Astrocyte (in vitro differentiated cells and primary cell): ENCODE results near the gene OSGEPL1. TPM values are rescaled to one million over a fixed set of nuclear protein-coding genes. Genes with fewer than 3 reads are reported as not detected.
"Not testable (repeated sequence)": the region's sequence is repeated elsewhere in the genome, so short reads cannot be mapped to it uniquely, and the experiment has no call there.

ENCODE experiments used
- DNase-seq: peaks from one replicate; pipeline ENCODE4 v3.0.0-alpha.2; 2010; ENCODE audit warnings: low read depth
- FAIRE-seq: peaks from 2 replicates; lab custom pipeline; 2011; peaks lifted over from hg19 to GRCh38; lab: Jason Lieb, UNC
- H2AFZ ChIP-seq: 2 replicates; pipeline ENCODE4 v1.6.0; 2012; ENCODE audit warnings: low read depth, low read length, inconsistent platforms
- H3K27ac ChIP-seq: 2 replicates; pipeline ENCODE4 v1.5.1; 2011; ENCODE audit warnings: low read depth, low read length, inconsistent platforms
- H3K27me3 ChIP-seq: 2 replicates; pipeline ENCODE4 v1.6.0; 2011; ENCODE audit warnings: low read length, inconsistent platforms; ENCODE audit not compliant: insufficient read depth
- H3K36me3 ChIP-seq: 2 replicates; pipeline ENCODE4 v1.5.1; 2011; ENCODE audit warnings: low read length, inconsistent platforms; ENCODE audit not compliant: insufficient read depth
- H3K4me1 ChIP-seq: 2 replicates; pipeline ENCODE4 v1.5.1; 2011; ENCODE audit warnings: low read length, inconsistent platforms; ENCODE audit not compliant: insufficient read depth
- H3K4me2 ChIP-seq: 2 replicates; pipeline ENCODE4 v1.6.0; 2012; ENCODE audit warnings: low read length, inconsistent platforms
- H3K4me3 ChIP-seq: 2 replicates; pipeline ENCODE4 v1.5.1; 2011; ENCODE audit warnings: low read depth, mild to moderate bottlenecking, low read length, inconsistent platforms; ENCODE audit not compliant: insufficient read depth
- H3K79me2 ChIP-seq: 2 replicates; pipeline ENCODE4 v1.6.0; 2012; ENCODE audit warnings: mild to moderate bottlenecking, low read length, inconsistent platforms; ENCODE audit not compliant: insufficient read depth
- H3K9ac ChIP-seq: 2 replicates; pipeline ENCODE4 v1.6.0; 2012; ENCODE audit warnings: mild to moderate bottlenecking, low read length, inconsistent platforms
- H3K9me3 ChIP-seq: 2 replicates; pipeline ENCODE4 v1.5.1; 2012; ENCODE audit warnings: low read depth, mild to moderate bottlenecking, low read length, inconsistent platforms; ENCODE audit not compliant: insufficient read depth
- H4K20me1 ChIP-seq: 2 replicates; pipeline ENCODE4 v1.6.0; 2012; ENCODE audit warnings: low read length, inconsistent platforms; ENCODE audit not compliant: insufficient read depth
- H3K27ac Mint-ChIP-seq: one replicate; pipeline ENCODE4 v1.8.0; 2021; ENCODE audit warnings: mild to moderate bottlenecking, mixed read lengths; ENCODE audit not compliant: unreplicated experiment
- H3K27me3 Mint-ChIP-seq: one replicate; pipeline ENCODE4 v1.8.0; 2021; ENCODE audit warnings: low read depth, mixed read lengths; ENCODE audit not compliant: unreplicated experiment
- H3K36me3 Mint-ChIP-seq: one replicate; pipeline ENCODE4 v1.8.0; 2021; ENCODE audit warnings: low read depth, mixed read lengths; ENCODE audit not compliant: unreplicated experiment
- H3K4me1 Mint-ChIP-seq: one replicate; pipeline ENCODE4 v1.8.0; 2021; ENCODE audit warnings: low read depth, mixed read lengths; ENCODE audit not compliant: unreplicated experiment
- H3K4me3 Mint-ChIP-seq: one replicate; pipeline ENCODE4 v1.8.0; 2021; ENCODE audit warnings: mild to moderate bottlenecking, moderate library complexity, mixed read lengths; ENCODE audit not compliant: unreplicated experiment
- H3K9me3 Mint-ChIP-seq: one replicate; pipeline ENCODE4 v1.8.0; 2021; ENCODE audit warnings: mild to moderate bottlenecking, mixed read lengths; ENCODE audit not compliant: unreplicated experiment
- EZH2 ChIP-seq: IDR thresholded peaks from 2 replicates; pipeline ENCODE4 v1.6.1; 2012; ENCODE audit warnings: mild to moderate bottlenecking, low read length, inconsistent platforms; ENCODE audit not compliant: insufficient read depth
- total RNA-seq: library from RNA; stranded (reverse); gene quantifications from 2 replicates; pipeline ENCODE4 v1.2.1, GENCODE V29; 2021
- TF ChIP-seq, protein P1 (sequence below): IDR thresholded peaks from 2 replicates; pipeline ENCODE4 v1.5.1; 2011; ENCODE audit warnings: low read depth, mild to moderate bottlenecking, inconsistent platforms, low read length, moderate library complexity; ENCODE audit not compliant: insufficient read depth

Gene OSGEPL1
- total RNA-seq, 1 donor from 2014 or later, result 4.1 TPM

DNA sequence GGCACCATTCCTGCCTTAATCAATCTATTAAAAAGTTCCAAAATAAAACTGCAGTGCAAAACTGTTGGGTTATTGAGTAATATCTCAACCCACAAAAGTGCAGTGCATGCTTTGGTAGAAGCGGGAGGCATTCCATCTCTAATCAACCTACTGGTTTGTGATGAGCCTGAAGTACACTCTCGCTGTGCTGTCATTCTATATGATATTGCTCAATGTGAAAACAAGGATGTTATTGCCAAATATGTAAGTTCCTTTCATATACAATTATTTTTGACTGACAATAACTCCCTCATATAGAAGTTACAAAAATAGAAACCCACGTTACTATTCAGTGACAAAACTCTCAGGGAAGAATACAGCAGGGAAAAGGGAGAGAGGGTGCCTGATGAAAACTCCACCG lies 43.0 kb downstream of the OSGEPL1 start:
- no peaks in the 10 kb centered on the region for H3K4me1 Mint-ChIP-seq
- Histone ChIP-seq H3K79me2 (no peaks in the 10 kb centered on the region), H3K4me3 (no peak overlapping the region), H3K4me2 (no peak overlapping the region), H3K36me3 (no peaks in the 10 kb centered on the region), H3K9me3 (no peaks in the 10 kb centered on the region), H3K4me1 (no peaks in the 10 kb centered on the region), H4K20me1 (no peaks in the 10 kb centered on the region), H3K27me3 (no peaks in the 10 kb centered on the region), H3K9ac (no peak overlapping the region), H3K27ac (no peak overlapping the region), H2AFZ (no peak overlapping the region)
- H3K27ac Mint-ChIP-seq, result no peak overlapping the region
- peaks cover 2% of the 10 kb centered on the region for H3K36me3 Mint-ChIP-seq
- no peak for TF ChIP-seq EZH2
- TF ChIP-seq, protein P1, sequence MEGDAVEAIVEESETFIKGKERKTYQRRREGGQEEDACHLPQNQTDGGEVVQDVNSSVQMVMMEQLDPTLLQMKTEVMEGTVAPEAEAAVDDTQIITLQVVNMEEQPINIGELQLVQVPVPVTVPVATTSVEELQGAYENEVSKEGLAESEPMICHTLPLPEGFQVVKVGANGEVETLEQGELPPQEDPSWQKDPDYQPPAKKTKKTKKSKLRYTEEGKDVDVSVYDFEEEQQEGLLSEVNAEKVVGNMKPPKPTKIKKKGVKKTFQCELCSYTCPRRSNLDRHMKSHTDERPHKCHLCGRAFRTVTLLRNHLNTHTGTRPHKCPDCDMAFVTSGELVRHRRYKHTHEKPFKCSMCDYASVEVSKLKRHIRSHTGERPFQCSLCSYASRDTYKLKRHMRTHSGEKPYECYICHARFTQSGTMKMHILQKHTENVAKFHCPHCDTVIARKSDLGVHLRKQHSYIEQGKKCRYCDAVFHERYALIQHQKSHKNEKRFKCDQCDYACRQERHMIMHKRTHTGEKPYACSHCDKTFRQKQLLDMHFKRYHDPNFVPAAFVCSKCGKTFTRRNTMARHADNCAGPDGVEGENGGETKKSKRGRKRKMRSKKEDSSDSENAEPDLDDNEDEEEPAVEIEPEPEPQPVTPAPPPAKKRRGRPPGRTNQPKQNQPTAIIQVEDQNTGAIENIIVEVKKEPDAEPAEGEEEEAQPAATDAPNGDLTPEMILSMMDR, result no peak
- peaks cover 12% of the 10 kb centered on the region for H3K9me3 Mint-ChIP-seq
- DNase-seq (no peak), FAIRE-seq (no peak)
- H3K27me3 Mint-ChIP-seq, result no peaks in the 10 kb centered on the region
- H3K4me3 Mint-ChIP-seq, result no peak overlapping the region

DNA sequence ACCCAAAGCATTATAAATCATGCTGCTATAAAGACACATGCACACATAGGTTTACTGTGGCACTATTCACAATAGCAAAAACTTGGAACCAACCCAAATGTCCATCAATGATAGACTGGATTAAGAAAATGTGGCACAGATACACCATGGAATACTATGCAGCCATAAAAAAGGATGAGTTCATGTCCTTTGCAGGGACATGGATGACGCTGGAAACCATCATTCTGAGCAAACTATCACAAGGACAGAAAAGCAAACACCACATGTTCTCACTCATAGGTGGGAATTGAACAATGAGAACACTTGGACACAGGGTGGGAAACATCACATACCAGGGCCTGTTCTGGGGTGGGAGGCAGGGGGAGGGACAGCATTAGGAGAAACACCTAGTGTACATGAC lies 45.0 kb downstream of the OSGEPL1 start:
- H3K4me3 Mint-ChIP-seq, H3K27me3 ChIP-seq, H3K9ac ChIP-seq, H3K27ac ChIP-seq, DNase-seq, H3K9me3 ChIP-seq, H2AFZ ChIP-seq, H3K79me2 ChIP-seq, H3K36me3 ChIP-seq, H4K20me1 ChIP-seq, FAIRE-seq, H3K4me3 ChIP-seq, H3K27me3 Mint-ChIP-seq, H3K4me2 ChIP-seq, H3K4me1 Mint-ChIP-seq, H3K4me1 ChIP-seq, H3K36me3 Mint-ChIP-seq, H3K27ac Mint-ChIP-seq: not testable (repeated sequence)
- H3K9me3 Mint-ChIP-seq, result peaks cover 16% of the 10 kb centered on the region

- no peak overlapping the region for H3K9ac ChIP-seq
- Mint-ChIP-seq H3K4me3 (no peak overlapping the region), H3K36me3 (peaks cover 16% of the 10 kb centered on the region), H3K4me1 (no peaks in the 10 kb centered on the region), H3K27ac (no peak overlapping the region), H3K9me3 (peaks cover 3% of the 10 kb centered on the region), H3K27me3 (no peaks in the 10 kb centered on the region)
- H2AFZ ChIP-seq, result no peak overlapping the region
- no peaks in the 10 kb centered on the region for H3K9me3 ChIP-seq
- H4K20me1 ChIP-seq, result no peaks in the 10 kb centered on the region
- no peak for DNase-seq
- no peak for FAIRE-seq
- TF ChIP-seq, protein P1, result no peak
- no peak for TF ChIP-seq EZH2
- H3K27ac ChIP-seq, result no peak overlapping the region
- no peaks in the 10 kb centered on the region for H3K36me3 ChIP-seq
- H3K79me2 ChIP-seq, result no peaks in the 10 kb centered on the region
- no peaks in the 10 kb centered on the region for H3K4me1 ChIP-seq
- no peak overlapping the region for H3K4me3 ChIP-seq
- no peak overlapping the region for H3K4me2 ChIP-seq
- H3K27me3 ChIP-seq, result no peaks in the 10 kb centered on the region
Observed at GRCh38 chr2:189709501-189710221, 52.9 kb downstream of the OSGEPL1 start.
